A549 (cell line): Measurements from ENCODE around the gene GPX2.

Source experiments
- CHD2 ChIP-seq: fragments of 150-350 bp; IDR thresholded peaks from 2 replicates; pipeline ENCODE4 v1.6.1; 2014; ENCODE audit warnings: low read length; ENCODE audit not compliant: partially characterized antibody
- EHMT2 ChIP-seq: fragments of 200-600 bp; sonication (generic); IDR thresholded peaks from 2 replicates; pipeline ENCODE4 v1.6.1; 2016; ENCODE audit warnings: antibody characterized with exemption, low read depth, mild to moderate bottlenecking, moderate library complexity
- MAX ChIP-seq: IDR thresholded peaks from 2 replicates; pipeline ENCODE4 v1.6.1; 2012
- MAZ ChIP-seq: fragments of 150-350 bp; IDR thresholded peaks from 2 replicates; pipeline ENCODE4 v1.6.1; 2014; ENCODE audit warnings: antibody characterized with exemption, low read depth, low read length, borderline replicate concordance
- RFX5 ChIP-seq: fragments of 450-650 bp; IDR thresholded peaks from 2 replicates; pipeline ENCODE4 v1.7.1; 2014; ENCODE audit warnings: antibody characterized with exemption, mild to moderate bottlenecking, moderate library complexity
- TF ChIP-seq, protein P1 (sequence below): fragments of >200 bp; sonication (Bioruptor Twin); formaldehyde crosslinking; IDR thresholded peaks from 3 replicates; pipeline ENCODE4 v1.5.1; 2016
- TF ChIP-seq, protein P2 (sequence below): fragments of 450-650 bp; IDR thresholded peaks from 2 replicates; pipeline ENCODE4 v1.6.1; 2014; ENCODE audit warnings: antibody characterized with exemption

- TF ChIP-seq CHD2 (no peak), RFX5 (no peak), EHMT2 (no peak), MAX (no peak), MAZ (no peak)
- TF ChIP-seq, protein P1, sequence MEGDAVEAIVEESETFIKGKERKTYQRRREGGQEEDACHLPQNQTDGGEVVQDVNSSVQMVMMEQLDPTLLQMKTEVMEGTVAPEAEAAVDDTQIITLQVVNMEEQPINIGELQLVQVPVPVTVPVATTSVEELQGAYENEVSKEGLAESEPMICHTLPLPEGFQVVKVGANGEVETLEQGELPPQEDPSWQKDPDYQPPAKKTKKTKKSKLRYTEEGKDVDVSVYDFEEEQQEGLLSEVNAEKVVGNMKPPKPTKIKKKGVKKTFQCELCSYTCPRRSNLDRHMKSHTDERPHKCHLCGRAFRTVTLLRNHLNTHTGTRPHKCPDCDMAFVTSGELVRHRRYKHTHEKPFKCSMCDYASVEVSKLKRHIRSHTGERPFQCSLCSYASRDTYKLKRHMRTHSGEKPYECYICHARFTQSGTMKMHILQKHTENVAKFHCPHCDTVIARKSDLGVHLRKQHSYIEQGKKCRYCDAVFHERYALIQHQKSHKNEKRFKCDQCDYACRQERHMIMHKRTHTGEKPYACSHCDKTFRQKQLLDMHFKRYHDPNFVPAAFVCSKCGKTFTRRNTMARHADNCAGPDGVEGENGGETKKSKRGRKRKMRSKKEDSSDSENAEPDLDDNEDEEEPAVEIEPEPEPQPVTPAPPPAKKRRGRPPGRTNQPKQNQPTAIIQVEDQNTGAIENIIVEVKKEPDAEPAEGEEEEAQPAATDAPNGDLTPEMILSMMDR: peak; percentile 49
- TF ChIP-seq, protein P2, sequence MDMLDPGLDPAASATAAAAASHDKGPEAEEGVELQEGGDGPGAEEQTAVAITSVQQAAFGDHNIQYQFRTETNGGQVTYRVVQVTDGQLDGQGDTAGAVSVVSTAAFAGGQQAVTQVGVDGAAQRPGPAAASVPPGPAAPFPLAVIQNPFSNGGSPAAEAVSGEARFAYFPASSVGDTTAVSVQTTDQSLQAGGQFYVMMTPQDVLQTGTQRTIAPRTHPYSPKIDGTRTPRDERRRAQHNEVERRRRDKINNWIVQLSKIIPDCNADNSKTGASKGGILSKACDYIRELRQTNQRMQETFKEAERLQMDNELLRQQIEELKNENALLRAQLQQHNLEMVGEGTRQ: no peak
Measured at GRCh38 chr14:64937821-64938193, 4.7 kb downstream of the GPX2 start.
